SU-DHL-6 (cell line): ENCODE data around the gene TBC1D22A.

Experiments
- H2AFZ ChIP-seq: fragments of 200-600 bp; sonication (generic); 2 replicates; pipeline ENCODE4 v1.6.1; 2014; ENCODE audit warnings: low read depth, mild to moderate bottlenecking, moderate library complexity, mixed read lengths, antibody characterized with exemption, low read length; ENCODE audit not compliant: severe bottlenecking
- H3F3A ChIP-seq: fragments of 200-600 bp; shearing (Covaris generic); 2 replicates; pipeline ENCODE4 v1.6.0; 2016; ENCODE audit warnings: antibody characterized with exemption, mild to moderate bottlenecking; ENCODE audit not compliant: insufficient read depth
- H3K27ac ChIP-seq: fragments of 200-600 bp; sonication (generic); 2 replicates; pipeline ENCODE4 v1.5.1; 2016; ENCODE audit warnings: low read depth, mild to moderate bottlenecking, low read length, moderate library complexity, mixed read lengths
- H3K27me3 ChIP-seq: fragments of 200-600 bp; sonication (generic), shearing (Covaris generic); 2 replicates; pipeline ENCODE4 v1.6.0; 2014; ENCODE audit warnings: mild to moderate bottlenecking, low read length
- H3K36me3 ChIP-seq: fragments of 200-600 bp; sonication (generic); 2 replicates; pipeline ENCODE4 v1.6.1; 2014; ENCODE audit warnings: mild to moderate bottlenecking, low read length, mixed read lengths
- H3K4me2 ChIP-seq: fragments of 300-600, 200-600 bp; shearing (Covaris generic), sonication (generic); 2 replicates; pipeline ENCODE4 v1.6.0; 2014; ENCODE audit warnings: low read length, low read depth, mild to moderate bottlenecking; ENCODE audit not compliant: poor library complexity, severe bottlenecking
- H3K4me3 ChIP-seq: fragments of 200-600 bp; sonication (generic); 2 replicates; pipeline ENCODE4 v1.5.1; 2014; ENCODE audit warnings: antibody characterized with exemption, low read length, mild to moderate bottlenecking, mixed read lengths; ENCODE audit not compliant: insufficient read depth, poor library complexity, severe bottlenecking
- H3K79me2 ChIP-seq: fragments of 200-600 bp; sonication (generic); 2 replicates; pipeline ENCODE4 v1.6.1; 2014; ENCODE audit warnings: mild to moderate bottlenecking, low read length, moderate library complexity; ENCODE audit not compliant: insufficient read depth
- H3K9ac ChIP-seq: fragments of 200-600 bp; sonication (generic); 2 replicates; pipeline ENCODE4 v1.7.0; 2014; ENCODE audit warnings: mild to moderate bottlenecking, low read length
- H3K9me2 ChIP-seq: fragments of 200-600 bp; sonication (generic); replicated peaks from 2 replicates; pipeline ENCODE4 v1.6.1; 2014; ENCODE audit warnings: low read length; ENCODE audit not compliant: insufficient read depth
- H3K9me3 ChIP-seq: fragments of 200-600 bp; sonication (generic); 2 replicates; pipeline ENCODE4 v1.6.1; 2014; ENCODE audit warnings: low read length, mixed read lengths; ENCODE audit not compliant: insufficient read depth
- H4K20me1 ChIP-seq: fragments of 200-600 bp; sonication (generic); 2 replicates; pipeline ENCODE4 v1.6.1; 2014; ENCODE audit warnings: low read depth, mild to moderate bottlenecking, antibody characterized with exemption, low read length, moderate library complexity, mixed read lengths
- CTCF ChIP-seq: fragments of 200-600 bp; sonication (generic); IDR thresholded peaks from one replicate; pipeline ENCODE4 v1.5.1; 2017; ENCODE audit warnings: antibody characterized with exemption, mild to moderate bottlenecking, low read length, moderate library complexity; ENCODE audit not compliant: insufficient read depth, poor library complexity, severe bottlenecking
- EZH2phosphoT487 ChIP-seq: fragments of 200-600 bp; sonication (generic), shearing (Covaris generic); conservative IDR thresholded peaks from 2 replicates; pipeline ENCODE4 v1.6.1; 2018; ENCODE audit warnings: mild to moderate bottlenecking, antibody characterized with exemption, low read length, moderate library complexity, mixed read lengths

Gene TBC1D22A

GRCh38 chr22:47219789-47220188, 457.3 kb downstream of the TBC1D22A start:
- H3K4me3 ChIP-seq = no peak overlapping the region
- 0 out of 2 replicates have a peak, but pooled peaks cover 6% of the 10 kb centered on the region for H3K9me3 ChIP-seq
- no peak overlapping the region for H3K27ac ChIP-seq
- H2AFZ ChIP-seq = no peak overlapping the region
- H3K79me2 ChIP-seq = no peaks in the 10 kb centered on the region
- H3K4me2 ChIP-seq = no peak overlapping the region
- H3F3A ChIP-seq = no peaks in the 10 kb centered on the region
- no peaks in the 10 kb centered on the region for H3K27me3 ChIP-seq
- no peaks in the 10 kb centered on the region for H3K36me3 ChIP-seq
- no peaks in the 10 kb centered on the region for H3K9me2 ChIP-seq
- TF ChIP-seq EZH2phosphoT487 = no peak
- TF ChIP-seq CTCF = no peak
- no peak overlapping the region for H3K9ac ChIP-seq
- H4K20me1 ChIP-seq = no peaks in the 10 kb centered on the region

GRCh38 chr22:47220752-47221151, 458.3 kb downstream of the TBC1D22A start:
- H3K9me3 ChIP-seq = 0 out of 2 replicates have a peak, but pooled peaks cover 6% of the 10 kb centered on the region
- no peak for TF ChIP-seq EZH2phosphoT487
- no peak for TF ChIP-seq CTCF
- no peaks in the 10 kb centered on the region for H3K36me3 ChIP-seq
- H3K9me2 ChIP-seq = no peaks in the 10 kb centered on the region
- no peak overlapping the region for H3K9ac ChIP-seq
- H3K27me3 ChIP-seq = no peaks in the 10 kb centered on the region
- no peak overlapping the region for H3K4me2 ChIP-seq
- H3K27ac ChIP-seq = no peak overlapping the region
- no peaks in the 10 kb centered on the region for H3F3A ChIP-seq
- no peaks in the 10 kb centered on the region for H4K20me1 ChIP-seq
- no peak overlapping the region for H3K4me3 ChIP-seq
- no peaks in the 10 kb centered on the region for H3K79me2 ChIP-seq
- H2AFZ ChIP-seq = no peak overlapping the region

GRCh38 chr22:47221840-47222615, 459.6 kb downstream of the TBC1D22A start:
- H4K20me1 ChIP-seq = no peaks in the 10 kb centered on the region
- no peak overlapping the region for H3K4me2 ChIP-seq
- H3K9me2 ChIP-seq = no peaks in the 10 kb centered on the region
- no peak overlapping the region for H3K27ac ChIP-seq
- H2AFZ ChIP-seq = no peak overlapping the region
- no peaks in the 10 kb centered on the region for H3K36me3 ChIP-seq
- H3K79me2 ChIP-seq = no peaks in the 10 kb centered on the region
- H3F3A ChIP-seq = no peaks in the 10 kb centered on the region
- no peak for TF ChIP-seq EZH2phosphoT487
- no peak for TF ChIP-seq CTCF
- no peaks in the 10 kb centered on the region for H3K27me3 ChIP-seq
- H3K9me3 ChIP-seq = 0 out of 2 replicates have a peak, but pooled peaks cover 6% of the 10 kb centered on the region
- H3K9ac ChIP-seq = no peak overlapping the region
- H3K4me3 ChIP-seq = no peak overlapping the region
